ENCODE data around the gene PC. TPM values are rescaled to one million over a fixed set of nuclear protein-coding genes. Genes with fewer than 3 reads are reported as not detected.

PC gene
- total RNA-seq, 2 donors from 2014 or later: 47.2 to 65.2 TPM

- no peak for ATAC-seq
These were observed 39.4 kb downstream of the PC start for GRCh38 chr11:66918741-66919140.

GRCh38 chr11:66915866-66916265, 42.3 kb downstream of the PC start:
- ATAC-seq: peak; percentile 95

More at GRCh38 chr11:66918741-66919140, 39.4 kb downstream of the PC start:
- intact Hi-C loops (cut with DNase I, micrococcal nuclease): no loop called here
- no peak for DNase-seq

GRCh38 chr11:66915046-66915832, 42.9 kb downstream of the PC start:
- intact Hi-C loops (cut with DNase I, micrococcal nuclease): no loop called here
- DNase-seq: no peak
- ATAC-seq: peak; percentile 25

More at GRCh38 chr11:66915866-66916265, 42.3 kb downstream of the PC start:
- intact Hi-C loops (cut with DNase I, micrococcal nuclease): no loop called here
- DNase-seq: no peak

GRCh38 chr11:66914505-66914904, 43.7 kb downstream of the PC start:
- DNase-seq: no peak
- intact Hi-C loops (cut with DNase I, micrococcal nuclease): no loop called here
- ATAC-seq: no peak

GRCh38 chr11:66912911-66913310, 45.3 kb downstream of the PC start:
- intact Hi-C loops (cut with DNase I, micrococcal nuclease): no loop called here
- ATAC-seq (no peak), DNase-seq (no peak)

GRCh38 chr11:66912361-66912760, 45.8 kb downstream of the PC start:
- intact Hi-C loops (cut with DNase I, micrococcal nuclease): no loop called here
- DNase-seq (no peak), ATAC-seq (no peak)

GRCh38 chr11:66910669-66911068, 47.5 kb downstream of the PC start:
- intact Hi-C loops (cut with DNase I, micrococcal nuclease): no loop called here
- ATAC-seq (peak; percentile 44), DNase-seq (no peak)

GRCh38 chr11:66910016-66910415, 48.2 kb downstream of the PC start:
- no peak for ATAC-seq
- intact Hi-C loops (cut with DNase I, micrococcal nuclease): no loop called here

GRCh38 chr11:66909181-66909580, 49.0 kb downstream of the PC start:
- intact Hi-C loops (cut with DNase I, micrococcal nuclease): no loop called here
- DNase-seq (no peak), ATAC-seq (no peak)

More at GRCh38 chr11:66910016-66910415, 48.2 kb downstream of the PC start:
- DNase-seq: no peak

GRCh38 chr11:66907751-66908630, 50.2 kb downstream of the PC start:
- DNase-seq (no peak), ATAC-seq (no peak)
- intact Hi-C loops (cut with DNase I, micrococcal nuclease): no loop called here

GRCh38 chr11:66906061-66906733, 52.0 kb downstream of the PC start:
- intact Hi-C loops (cut with DNase I, micrococcal nuclease): no loop called here
- DNase-seq (no peak), ATAC-seq (peak; percentile 37)

- intact Hi-C loops (cut with DNase I, micrococcal nuclease): no loop called here
- no peak for DNase-seq
- no peak for ATAC-seq
These were observed 52.6 kb downstream of the PC start for GRCh38 chr11:66905631-66906030.

GRCh38 chr11:66904981-66905521, 53.1 kb downstream of the PC start:
- DNase-seq (no peak), ATAC-seq (no peak)
- intact Hi-C loops (cut with DNase I, micrococcal nuclease): no loop called here

- intact Hi-C loops (cut with DNase I, micrococcal nuclease): no loop called here
- no peak for DNase-seq
- ATAC-seq: no peak
These were observed 53.6 kb downstream of the PC start for GRCh38 chr11:66904561-66904960.

GRCh38 chr11:66904055-66904454, 54.1 kb downstream of the PC start:
- intact Hi-C loops (cut with DNase I, micrococcal nuclease): no loop called here
- peak; percentile 55 to 67 for DNase-seq
- ATAC-seq: peak; percentile 91

- intact Hi-C loops (cut with DNase I, micrococcal nuclease): no loop called here
- ATAC-seq: no peak
- no peak for DNase-seq
These were observed 55.6 kb downstream of the PC start for GRCh38 chr11:66902486-66903177.

GRCh38 chr11:66901964-66902390, 56.2 kb downstream of the PC start:
- ATAC-seq (peak; percentile 49), DNase-seq (no peak)
- intact Hi-C loops (cut with DNase I, micrococcal nuclease): no loop called here

- intact Hi-C loops (cut with DNase I, micrococcal nuclease): no loop called here
- DNase-seq (no peak), ATAC-seq (no peak)
These were observed 64.0 kb downstream of the PC start for GRCh38 chr11:66894141-66894540.

- DNase-seq: no peak
- intact Hi-C loops (cut with DNase I, micrococcal nuclease): no loop called here
- ATAC-seq: no peak
These were observed 65.3 kb downstream of the PC start for GRCh38 chr11:66892911-66893310.

Measured in left colon (tissue), 2 donors.